SU-DHL-6 (cell line): Measurements from ENCODE around the gene UTP4.

Experiments
- H2AFZ ChIP-seq: fragments of 200-600 bp; sonication (generic); 2 replicates; pipeline ENCODE4 v1.6.1; 2014; ENCODE audit warnings: low read depth, mild to moderate bottlenecking, moderate library complexity, mixed read lengths, antibody characterized with exemption, low read length; ENCODE audit not compliant: severe bottlenecking
- H3F3A ChIP-seq: fragments of 200-600 bp; shearing (Covaris generic); 2 replicates; pipeline ENCODE4 v1.6.0; 2016; ENCODE audit warnings: antibody characterized with exemption, mild to moderate bottlenecking; ENCODE audit not compliant: insufficient read depth
- H3K27ac ChIP-seq: fragments of 200-600 bp; sonication (generic); 2 replicates; pipeline ENCODE4 v1.5.1; 2016; ENCODE audit warnings: low read depth, mild to moderate bottlenecking, low read length, moderate library complexity, mixed read lengths
- H3K27me3 ChIP-seq: fragments of 200-600 bp; sonication (generic), shearing (Covaris generic); 2 replicates; pipeline ENCODE4 v1.6.0; 2014; ENCODE audit warnings: mild to moderate bottlenecking, low read length
- H3K36me3 ChIP-seq: fragments of 200-600 bp; sonication (generic); 2 replicates; pipeline ENCODE4 v1.6.1; 2014; ENCODE audit warnings: mild to moderate bottlenecking, low read length, mixed read lengths
- H3K4me2 ChIP-seq: fragments of 300-600, 200-600 bp; shearing (Covaris generic), sonication (generic); 2 replicates; pipeline ENCODE4 v1.6.0; 2014; ENCODE audit warnings: low read length, low read depth, mild to moderate bottlenecking; ENCODE audit not compliant: poor library complexity, severe bottlenecking
- H3K4me3 ChIP-seq: fragments of 200-600 bp; sonication (generic); 2 replicates; pipeline ENCODE4 v1.5.1; 2014; ENCODE audit warnings: antibody characterized with exemption, low read length, mild to moderate bottlenecking, mixed read lengths; ENCODE audit not compliant: insufficient read depth, poor library complexity, severe bottlenecking
- H3K79me2 ChIP-seq: fragments of 200-600 bp; sonication (generic); 2 replicates; pipeline ENCODE4 v1.6.1; 2014; ENCODE audit warnings: mild to moderate bottlenecking, low read length, moderate library complexity; ENCODE audit not compliant: insufficient read depth
- H3K9ac ChIP-seq: fragments of 200-600 bp; sonication (generic); 2 replicates; pipeline ENCODE4 v1.7.0; 2014; ENCODE audit warnings: mild to moderate bottlenecking, low read length
- H3K9me2 ChIP-seq: fragments of 200-600 bp; sonication (generic); replicated peaks from 2 replicates; pipeline ENCODE4 v1.6.1; 2014; ENCODE audit warnings: low read length; ENCODE audit not compliant: insufficient read depth
- H3K9me3 ChIP-seq: fragments of 200-600 bp; sonication (generic); 2 replicates; pipeline ENCODE4 v1.6.1; 2014; ENCODE audit warnings: low read length, mixed read lengths; ENCODE audit not compliant: insufficient read depth
- H4K20me1 ChIP-seq: fragments of 200-600 bp; sonication (generic); 2 replicates; pipeline ENCODE4 v1.6.1; 2014; ENCODE audit warnings: low read depth, mild to moderate bottlenecking, antibody characterized with exemption, low read length, moderate library complexity, mixed read lengths
- CTCF ChIP-seq: fragments of 200-600 bp; sonication (generic); IDR thresholded peaks from one replicate; pipeline ENCODE4 v1.5.1; 2017; ENCODE audit warnings: antibody characterized with exemption, mild to moderate bottlenecking, low read length, moderate library complexity; ENCODE audit not compliant: insufficient read depth, poor library complexity, severe bottlenecking
- EZH2phosphoT487 ChIP-seq: fragments of 200-600 bp; sonication (generic), shearing (Covaris generic); conservative IDR thresholded peaks from 2 replicates; pipeline ENCODE4 v1.6.1; 2018; ENCODE audit warnings: mild to moderate bottlenecking, antibody characterized with exemption, low read length, moderate library complexity, mixed read lengths

The UTP4 gene

GRCh38 chr16:69195369-69196029, 63.0 kb downstream of the UTP4 start:
- no peak overlapping the region for H3K9ac ChIP-seq
- no peaks in the 10 kb centered on the region for H3K27me3 ChIP-seq
- no peaks in the 10 kb centered on the region for H3K9me3 ChIP-seq
- no peaks in the 10 kb centered on the region for H3K36me3 ChIP-seq
- no peak overlapping the region for H3K4me2 ChIP-seq
- H3K4me3 ChIP-seq: no peak overlapping the region
- H2AFZ ChIP-seq: no peak overlapping the region
- H3K79me2 ChIP-seq: peaks cover 90% of the 10 kb centered on the region
- H3K27ac ChIP-seq: no peak overlapping the region
- H3F3A ChIP-seq: peaks cover 9% of the 10 kb centered on the region; the same call in 1 of the 2 replicates
- TF ChIP-seq EZH2phosphoT487 (no peak), CTCF (no peak)
- H4K20me1 ChIP-seq: 0 out of 2 replicates have a peak, but pooled peaks cover 8% of the 10 kb centered on the region
- H3K9me2 ChIP-seq: no peaks in the 10 kb centered on the region

GRCh38 chr16:69197573-69197972, 65.1 kb downstream of the UTP4 start:
- Histone ChIP-seq H3K4me3 (no peak overlapping the region), H3K36me3 (no peaks in the 10 kb centered on the region), H2AFZ (no peak overlapping the region), H3K27ac (no peak overlapping the region), H3K79me2 (peaks cover 92% of the 10 kb centered on the region), H4K20me1 (0 out of 2 replicates have a peak, but pooled peaks cover 4% of the 10 kb centered on the region), H3K27me3 (no peaks in the 10 kb centered on the region), H3K9ac (no peak overlapping the region), H3K4me2 (no peak overlapping the region), H3F3A (peaks cover 2% of the 10 kb centered on the region; the same call in 1 of the 2 replicates), H3K9me2 (no peaks in the 10 kb centered on the region), H3K9me3 (no peaks in the 10 kb centered on the region)
- TF ChIP-seq EZH2phosphoT487: no peak

GRCh38 chr16:69199382-69199781, 66.9 kb downstream of the UTP4 start:
- Histone ChIP-seq H3F3A (no peaks in the 10 kb centered on the region), H3K27ac (no peak overlapping the region), H3K9me3 (no peaks in the 10 kb centered on the region), H3K27me3 (no peaks in the 10 kb centered on the region), H3K4me2 (no peak overlapping the region), H3K4me3 (no peak overlapping the region), H4K20me1 (no peaks in the 10 kb centered on the region), H3K36me3 (no peaks in the 10 kb centered on the region), H3K79me2 (peaks cover 75% of the 10 kb centered on the region), H3K9ac (no peak overlapping the region), H3K9me2 (no peaks in the 10 kb centered on the region), H2AFZ (no peak overlapping the region)
- TF ChIP-seq CTCF (no peak), EZH2phosphoT487 (no peak)

GRCh38 chr16:69201291-69201690, 68.8 kb downstream of the UTP4 start:
- H3K27ac ChIP-seq: no peak overlapping the region
- H3K79me2 ChIP-seq: peaks cover 69% of the 10 kb centered on the region

More at GRCh38 chr16:69201291-69201690, 68.8 kb downstream of the UTP4 start:
- Histone ChIP-seq H3K9ac (no peak overlapping the region), H3K9me2 (no peaks in the 10 kb centered on the region), H3K4me2 (no peak overlapping the region), H3K4me3 (no peak overlapping the region), H3F3A (no peaks in the 10 kb centered on the region), H3K9me3 (no peaks in the 10 kb centered on the region), H2AFZ (no peak overlapping the region), H3K27me3 (no peaks in the 10 kb centered on the region), H4K20me1 (no peaks in the 10 kb centered on the region), H3K36me3 (no peaks in the 10 kb centered on the region)
- no peak for TF ChIP-seq CTCF
- no peak for TF ChIP-seq EZH2phosphoT487
